Esophagus (tissue), 2 donors: ENCODE measurements around the gene DNHD1. TPM values are rescaled to one million over a fixed set of nuclear protein-coding genes. Genes with fewer than 3 reads are reported as not detected.

ENCODE experiments used
- H3K27ac ChIP-seq, 2 donors: one replicate each; pipeline ENCODE4 v1.5.1; 2013; ENCODE audit warnings: low read depth in 2 of 2, mild to moderate bottlenecking in 2 of 2, inconsistent platforms in 1 of 2, low read length in 1 of 2, moderate library complexity in 1 of 2
- H3K27me3 ChIP-seq, 2 donors: one replicate each; pipeline ENCODE4 v1.6.1; 2013; ENCODE audit warnings: low read length in 2 of 2, control low read depth in 1 of 2, mild to moderate bottlenecking in 1 of 2; ENCODE audit not compliant: insufficient read depth in 2 of 2, control insufficient read depth in 1 of 2
- H3K36me3 ChIP-seq, 2 donors: one replicate each; pipeline ENCODE4 v1.6.1; 2013; ENCODE audit warnings: low read length in 1 of 2; ENCODE audit not compliant: control insufficient read depth in 2 of 2, insufficient read depth in 2 of 2
- H3K4me1 ChIP-seq, 2 donors: one replicate each; pipeline ENCODE4 v1.6.1; 2013; ENCODE audit warnings: low read length in 1 of 2; ENCODE audit not compliant: control insufficient read depth in 2 of 2, insufficient read depth in 2 of 2
- H3K4me3 ChIP-seq, 2 donors: one replicate each; pipeline ENCODE4 v1.5.1; 2013; ENCODE audit warnings: low read length in 2 of 2, mild to moderate bottlenecking in 2 of 2, low read depth in 1 of 2, moderate library complexity in 1 of 2
- H3K9me3 ChIP-seq, 2 donors: one replicate each; pipeline ENCODE4 v1.6.1; 2013; ENCODE audit warnings: mild to moderate bottlenecking in 2 of 2, low read depth in 1 of 2, low read length in 1 of 2, moderate library complexity in 1 of 2; ENCODE audit not compliant: control insufficient read depth in 2 of 2, insufficient read depth in 1 of 2
- WGBS, 2 donors: extraction: QIAGEN DNeasy Blood & Tissue Kit; methylation state at CpG; one replicate each; pipeline ENCODE4 v1.1.7; 2013; 5-methylcytosine and 5-hydroxymethylcytosine counted together
- polyA plus RNA-seq, 2 donors: library from polyadenylated mRNA; stranded (reverse); fragments of 200-250 nt; gene quantifications; one replicate each; pipeline ENCODE4 v1.2.3, GENCODE V29; 2013
- donor health status: healthy with polysubstance abuse.
- donor health status: Bipolar disorder and iron deficiency.

Gene DNHD1
- polyA plus RNA-seq, 2 donors = 2.0 to 7.2 TPM

GRCh38 chr11:6556139-6556949 is 59.3 kb downstream of the DNHD1 start:
- no peaks in the 10 kb centered on the region for H3K9me3 ChIP-seq
- H3K27me3 ChIP-seq = no peaks in the 10 kb centered on the region
- no peak overlapping the region for H3K4me3 ChIP-seq
- no peaks in the 10 kb centered on the region for H3K4me1 ChIP-seq
- no peak overlapping the region for H3K27ac ChIP-seq
- peaks cover 0 to 7% of the 10 kb centered on the region in 2 donors for H3K36me3 ChIP-seq
- 79 to 85% methylated on average over 11 of the region's 11 CpGs for WGBS, 2 donors

GRCh38 chr11:6557063-6557462 is 60.0 kb downstream of the DNHD1 start:
- Histone ChIP-seq H3K4me3 (no peak overlapping the region), H3K36me3 (peaks cover 0 to 7% of the 10 kb centered on the region in 2 donors), H3K4me1 (no peaks in the 10 kb centered on the region), H3K9me3 (no peaks in the 10 kb centered on the region), H3K27ac (no peak overlapping the region), H3K27me3 (no peaks in the 10 kb centered on the region)
- WGBS, 2 donors = 95 to 96% methylated on average over 11 of the region's 11 CpGs

- Histone ChIP-seq H3K27ac (no peak overlapping the region), H3K27me3 (no peaks in the 10 kb centered on the region), H3K4me1 (no peaks in the 10 kb centered on the region), H3K36me3 (peaks cover 0 to 7% of the 10 kb centered on the region in 2 donors), H3K4me3 (no peak overlapping the region), H3K9me3 (no peaks in the 10 kb centered on the region)
- 94 to 97% methylated on average over 14 of the region's 14 CpGs for WGBS, 2 donors
Measured at GRCh38 chr11:6557761-6558674, 60.9 kb downstream of the DNHD1 start.

- Histone ChIP-seq H3K27ac (no peak overlapping the region), H3K4me3 (no peak overlapping the region), H3K4me1 (no peaks in the 10 kb centered on the region), H3K9me3 (no peaks in the 10 kb centered on the region), H3K36me3 (peaks cover 0 to 7% of the 10 kb centered on the region in 2 donors), H3K27me3 (no peaks in the 10 kb centered on the region)
- 100% methylated on average over 1 of the region's 1 CpG for WGBS, 2 donors
Measured at GRCh38 chr11:6559369-6559768, 62.3 kb downstream of the DNHD1 start.

GRCh38 chr11:6561288-6561687 is 64.2 kb downstream of the DNHD1 start:
- H3K36me3 ChIP-seq = peaks cover 0 to 7% of the 10 kb centered on the region in 2 donors
- H3K4me1 ChIP-seq = no peaks in the 10 kb centered on the region
- no peaks in the 10 kb centered on the region for H3K27me3 ChIP-seq
- 94% methylated on average over 3 of the region's 3 CpGs for WGBS, 2 donors
- H3K9me3 ChIP-seq = no peaks in the 10 kb centered on the region
- no peak overlapping the region for H3K27ac ChIP-seq
- H3K4me3 ChIP-seq = no peak overlapping the region

- Histone ChIP-seq H3K27ac (no peak overlapping the region), H3K27me3 (no peaks in the 10 kb centered on the region), H3K4me3 (no peak overlapping the region), H3K9me3 (no peaks in the 10 kb centered on the region), H3K36me3 (peaks cover 0 to 3% of the 10 kb centered on the region in 2 donors), H3K4me1 (peaks cover 0 to 3% of the 10 kb centered on the region in 2 donors)
- WGBS, 2 donors = 92 to 96% methylated on average over 4 of the region's 4 CpGs
Measured at GRCh38 chr11:6563121-6563619, 66.1 kb downstream of the DNHD1 start.

- H3K36me3 ChIP-seq = no peaks in the 10 kb centered on the region
Measured at GRCh38 chr11:6563667-6564066, 66.6 kb downstream of the DNHD1 start.

GRCh38 chr11:6565325-6565724 is 68.2 kb downstream of the DNHD1 start:
- Histone ChIP-seq H3K4me1 (peaks cover 3 to 4% of the 10 kb centered on the region in 2 donors), H3K36me3 (no peaks in the 10 kb centered on the region), H3K27me3 (no peaks in the 10 kb centered on the region), H3K4me3 (no peak overlapping the region), H3K9me3 (no peaks in the 10 kb centered on the region), H3K27ac (no peak overlapping the region)
- 74 to 91% methylated on average over 2 of the region's 2 CpGs for WGBS, 2 donors

More at GRCh38 chr11:6563667-6564066, 66.6 kb downstream of the DNHD1 start:
- Histone ChIP-seq H3K27ac (no peak overlapping the region), H3K9me3 (no peaks in the 10 kb centered on the region), H3K27me3 (no peaks in the 10 kb centered on the region), H3K4me1 (peaks cover 3% of the 10 kb centered on the region in 2 donors), H3K4me3 (no peak overlapping the region)
- WGBS, 2 donors = 89 to 92% methylated on average over 10 of the region's 10 CpGs

- Histone ChIP-seq H3K27me3 (no peaks in the 10 kb centered on the region), H3K9me3 (no peaks in the 10 kb centered on the region), H3K4me1 (peaks cover 3 to 4% of the 10 kb centered on the region in 2 donors), H3K36me3 (no peaks in the 10 kb centered on the region), H3K27ac (no peak overlapping the region), H3K4me3 (no peak overlapping the region)
- WGBS, 2 donors = 89 to 93% methylated on average over 5 of the region's 5 CpGs
Measured at GRCh38 chr11:6565988-6566703, 69.1 kb downstream of the DNHD1 start.
